NCI-H2171 treated with DMSO at 0.1 percent for 48 hours (cell line): ENCODE results near the gene WDR82.

ENCODE experiments used
- DNase-seq: peaks from one replicate; lab custom pipeline; 2025; lab: John Stamatoyannopoulos, UW

Gene WDR82

GRCh38 chr3:52237006-52237656 is 41.3 kb downstream of the WDR82 start:
- DNase-seq, result no peak

GRCh38 chr3:52236424-52236886 is 42.0 kb downstream of the WDR82 start:
- no peak for DNase-seq

- DNase-seq, result no peak
Observed at GRCh38 chr3:52234516-52235447, 43.7 kb downstream of the WDR82 start.

GRCh38 chr3:52233968-52234367 is 44.5 kb downstream of the WDR82 start:
- no peak for DNase-seq

GRCh38 chr3:52233108-52233591 is 45.3 kb downstream of the WDR82 start:
- no peak for DNase-seq

- no peak for DNase-seq
Observed at GRCh38 chr3:52232279-52233107, 46.0 kb downstream of the WDR82 start.

- DNase-seq, result peak; percentile 8
Observed at GRCh38 chr3:52231502-52232278, 46.8 kb downstream of the WDR82 start.

GRCh38 chr3:52230889-52231499 is 47.5 kb downstream of the WDR82 start:
- no peak for DNase-seq

GRCh38 chr3:52230461-52230860 is 48.0 kb downstream of the WDR82 start:
- no peak for DNase-seq

- no peak for DNase-seq
Observed at GRCh38 chr3:52229656-52230055, 48.8 kb downstream of the WDR82 start.

GRCh38 chr3:52228751-52229291 is 49.6 kb downstream of the WDR82 start:
- no peak for DNase-seq

- DNase-seq, result no peak
Observed at GRCh38 chr3:52228266-52228665, 50.2 kb downstream of the WDR82 start.

- no peak for DNase-seq
Observed at GRCh38 chr3:52227766-52228165, 50.7 kb downstream of the WDR82 start.

GRCh38 chr3:52227117-52227516 is 51.3 kb downstream of the WDR82 start:
- DNase-seq, result no peak

- no peak for DNase-seq
Observed at GRCh38 chr3:52226229-52226817, 52.1 kb downstream of the WDR82 start.

- peak; percentile 29 for DNase-seq
Observed at GRCh38 chr3:52225452-52226228, 52.8 kb downstream of the WDR82 start, which contains the start of gene TLR9. Gene TLR9 (minus strand): TSS chr3:52225645. CDS start chr3:52225529, 116 bp downstream.

GRCh38 chr3:52223449-52224408 is 54.7 kb downstream of the WDR82 start:
- DNase-seq, result no peak
